PFSK-1 (cell line): Measurements from ENCODE around the gene TMEM45A.

Source experiments
- FOXP2 ChIP-seq: optimal IDR thresholded peaks from 2 replicates; pipeline ENCODE3; 2011; ENCODE audit warnings: borderline replicate concordance, control low read depth, inconsistent platforms; ENCODE audit not compliant: insufficient read depth; ENCODE audit errors: extremely low read length, extremely low read depth
- POLR2AphosphoS5 ChIP-seq: IDR thresholded peaks from 2 replicates; pipeline ENCODE4 v1.6.1; 2012; ENCODE audit warnings: low read depth, mild to moderate bottlenecking, control low read depth, low read length, moderate library complexity
- REST ChIP-seq, 2 experiments: IDR thresholded peaks; 2 replicates each; pipeline versions ENCODE4 v1.6.1 to v1.8.0; 2011 to 2012; ENCODE audit warnings: low read depth in 2 of 2, low read length in 2 of 2, control low read depth in 1 of 2, inconsistent platforms in 1 of 2, mild to moderate bottlenecking in 1 of 2, moderate library complexity in 1 of 2; ENCODE audit not compliant: insufficient read depth in 1 of 2
- SIN3A ChIP-seq: IDR thresholded peaks from 2 replicates; pipeline ENCODE4 v1.6.1; 2012; ENCODE audit warnings: mild to moderate bottlenecking, low read length, moderate library complexity, borderline replicate concordance; ENCODE audit not compliant: insufficient read depth
- TAF1 ChIP-seq: IDR thresholded peaks from 2 replicates; pipeline ENCODE4 v1.6.1; 2012; ENCODE audit warnings: low read length, control low read depth, borderline replicate concordance; ENCODE audit not compliant: insufficient read depth

TMEM45A gene

GRCh38 chr3:100535610-100535943 is 43.2 kb downstream of the TMEM45A start:
- TF ChIP-seq TAF1 (no peak), REST (IDR thresholded peaks at IDR 0.05; ENCODE audit: insufficient read depth in 1 of 2, low read depth in 2 of 2, low read length in 2 of 2) (no peak), POLR2AphosphoS5 (no peak), FOXP2 (no peak), SIN3A (no peak)

GRCh38 chr3:100536093-100536492 is 43.7 kb downstream of the TMEM45A start:
- no peak for TF ChIP-seq REST (IDR thresholded peaks at IDR 0.05; ENCODE audit: insufficient read depth in 1 of 2, low read depth in 2 of 2, low read length in 2 of 2)

DNA sequence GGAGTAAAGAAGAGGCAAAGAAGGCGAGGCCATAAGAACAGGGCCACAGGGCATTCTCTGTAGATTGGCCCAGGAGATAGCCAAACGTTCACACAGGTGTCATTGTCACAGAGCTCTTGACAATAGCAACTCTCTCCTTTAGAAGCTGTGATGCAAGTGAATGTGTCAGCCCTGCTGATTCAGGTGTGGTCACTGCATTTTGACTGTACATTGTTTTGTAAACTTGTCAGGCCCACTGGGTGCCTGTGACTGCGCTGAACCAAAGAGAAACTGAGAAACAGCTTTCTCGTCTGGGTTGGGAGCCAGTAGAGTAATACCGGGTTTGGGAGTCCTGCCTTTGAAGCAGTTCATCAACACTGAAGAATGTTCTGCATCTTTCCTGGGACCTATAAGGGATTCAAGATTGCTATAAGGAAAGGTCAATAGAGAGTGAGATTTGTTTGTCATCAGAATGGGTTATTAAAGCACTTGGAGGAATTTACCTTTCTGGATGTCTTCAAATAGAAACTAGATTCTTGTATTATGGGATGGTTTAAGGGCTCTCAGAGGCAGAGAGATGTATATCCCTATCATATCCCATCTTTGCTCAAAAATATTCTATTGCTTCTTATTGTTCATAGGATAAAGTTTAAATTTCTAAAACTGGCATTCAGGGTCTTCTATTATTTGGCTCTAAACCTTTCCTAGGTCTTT is 45.4 kb downstream of the TMEM45A start:
- TF ChIP-seq SIN3A (no peak), FOXP2 (no peak), POLR2AphosphoS5 (no peak), TAF1 (no peak), REST (IDR thresholded peaks at IDR 0.05; ENCODE audit: insufficient read depth in 1 of 2, low read depth in 2 of 2, low read length in 2 of 2) (no peak)

- no peak for TF ChIP-seq REST (IDR thresholded peaks at IDR 0.05; ENCODE audit: insufficient read depth in 1 of 2, low read depth in 2 of 2, low read length in 2 of 2)
- no peak for TF ChIP-seq POLR2AphosphoS5
- TF ChIP-seq FOXP2 = no peak
- TF ChIP-seq SIN3A = no peak
- no peak for TF ChIP-seq TAF1
Observed at GRCh38 chr3:100538339-100538706, 45.9 kb downstream of the TMEM45A start.

DNA sequence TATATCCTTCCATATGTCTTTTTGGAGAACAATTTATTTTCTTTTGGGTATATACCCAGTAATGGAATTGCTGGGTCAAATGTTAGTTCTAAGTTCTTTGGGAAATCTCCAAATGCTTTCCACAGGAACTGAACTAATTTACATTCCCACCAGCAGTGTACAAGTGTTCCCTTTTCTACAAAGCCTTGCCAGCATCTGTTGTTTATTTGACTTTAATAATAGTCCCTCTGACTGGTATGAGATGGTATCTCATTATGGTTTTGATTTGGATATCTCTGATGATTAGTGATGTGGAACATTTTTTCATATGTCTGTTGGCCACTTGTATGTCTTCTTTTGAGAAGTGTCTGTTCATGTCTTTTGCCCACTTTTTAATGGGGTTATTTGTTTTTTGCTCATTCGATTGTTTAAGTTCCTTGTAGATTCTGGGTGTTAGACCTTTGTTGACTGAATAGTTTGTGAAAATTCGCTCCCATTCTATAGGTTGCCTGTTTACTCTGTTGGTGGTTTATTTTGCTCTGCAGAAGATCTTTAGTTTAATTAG is 48.4 kb downstream of the TMEM45A start:
- TF ChIP-seq REST (IDR thresholded peaks at IDR 0.05; ENCODE audit: insufficient read depth in 1 of 2, low read depth in 2 of 2, low read length in 2 of 2) = no peak
- no peak for TF ChIP-seq SIN3A
- no peak for TF ChIP-seq POLR2AphosphoS5
- no peak for TF ChIP-seq TAF1
- TF ChIP-seq FOXP2 = no peak
